B cell (primary cell): Measurements from ENCODE around the gene JPT2. TPM values are rescaled to one million over a fixed set of nuclear protein-coding genes. Genes with fewer than 3 reads are reported as not detected.

Experiments used
- ATAC-seq: fragments of 200-7000 bp; cut with Tn5 transposase; one replicate; pipeline ENCODE4 v1.10.0; 2021; ENCODE audit warnings: low read depth, mild to moderate bottlenecking, moderate number of reproducible peaks, moderate library complexity
- CTCF ChIA-PET: fragments of 350-600 bp; sonication (Branson Sonifier 250); formaldehyde crosslinking; loops from one replicate; lab custom pipeline; 2021; ENCODE audit warnings: antibody characterized with exemption, inconsistent platforms; lab: Charles Lee
- POLR2A ChIA-PET: fragments of 350-600 bp; sonication (Branson Sonifier 250); formaldehyde crosslinking; loops from one replicate; lab custom pipeline; 2021; ENCODE audit warnings: antibody characterized with exemption; lab: Charles Lee
- DNase-seq: peaks from one replicate; pipeline ENCODE4 v3.0.0; 2013
- H2AFZ ChIP-seq: 2 replicates; pipeline ENCODE4 v1.6.1; 2012; ENCODE audit warnings: mild to moderate bottlenecking, low read depth, low read length; ENCODE audit not compliant: insufficient read depth, poor library complexity, severe bottlenecking
- H3K27ac ChIP-seq, 2 donors: 1 replicate in 1 of 2; 2 replicates in 1 of 2; pipeline ENCODE4 v1.5.1; 2012 to 2013; ENCODE audit warnings: low read length in 2 of 2, mild to moderate bottlenecking in 2 of 2, moderate library complexity in 1 of 2
- H3K27me3 ChIP-seq, 4 experiments: fragments of 200-600 bp in 1 of 4; sonication (generic) in 1 of 4; replicated peaks in 1 of 4; 1 replicate in 2 of 4; 2 replicates in 2 of 4; pipeline versions ENCODE4 v1.6.1 to v1.7.0; 2013 to 2016; ENCODE audit warnings: low read length in 3 of 4, mild to moderate bottlenecking in 2 of 4, mixed read lengths in 1 of 4, moderate library complexity in 1 of 4; ENCODE audit not compliant: insufficient read depth in 4 of 4, control insufficient read depth in 3 of 4; ENCODE audit errors: control extremely low read depth in 1 of 4
- H3K36me3 ChIP-seq, 2 experiments: replicated peaks in 1 of 2; 1 replicate in 1 of 2; 2 replicates in 1 of 2; pipeline versions ENCODE4 v1.6.1 to v1.7.1; 2013; ENCODE audit warnings: low read length in 1 of 2; ENCODE audit not compliant: insufficient read depth in 2 of 2, control insufficient read depth in 1 of 2; ENCODE audit errors: control extremely low read depth in 1 of 2, extremely low read depth in 1 of 2
- H3K4me1 ChIP-seq, 2 donors: fragments of 200-600 bp in 1 of 2; sonication (generic) in 1 of 2; 1 replicate in 1 of 2; 2 replicates in 1 of 2; pipeline versions ENCODE4 v1.5.1 to v1.6.1; 2013 to 2017; ENCODE audit warnings: low read length in 2 of 2; ENCODE audit not compliant: control insufficient read depth in 2 of 2, insufficient read depth in 2 of 2
- H3K4me2 ChIP-seq: replicated peaks from 2 replicates; pipeline ENCODE3; 2012; ENCODE audit warnings: mild to moderate bottlenecking, low read depth, low read length; ENCODE audit not compliant: poor library complexity, severe bottlenecking
- H3K4me3 ChIP-seq, 5 experiments: fragments of 200-600 bp in 1 of 5; sonication (generic) in 1 of 5; 1 replicate in 3 of 5; 2 replicates in 2 of 5; pipeline versions ENCODE4 v1.5.1 to v1.7.0; 2011 to 2016; ENCODE audit warnings: low read length in 4 of 5, mild to moderate bottlenecking in 4 of 5, low read depth in 2 of 5, control low read depth in 1 of 5, moderate library complexity in 1 of 5; ENCODE audit not compliant: insufficient read depth in 1 of 5; ENCODE audit errors: control extremely low read depth in 1 of 5, extremely low read depth in 1 of 5
- H3K79me2 ChIP-seq: fragments of 200-600 bp; sonication (generic); one replicate; pipeline ENCODE4 v1.6.0; 2016; ENCODE audit warnings: low read length; ENCODE audit not compliant: control insufficient read depth, insufficient read depth
- H3K9ac ChIP-seq: fragments of 200-600 bp; sonication (generic); 2 replicates; pipeline ENCODE4 v1.6.1; 2017; ENCODE audit warnings: mild to moderate bottlenecking, low read length, moderate library complexity
- H3K9me3 ChIP-seq, 3 donors: one replicate each; pipeline versions ENCODE4 v1.6.1 to v1.7.1; 2013; ENCODE audit warnings: low read length in 2 of 3; ENCODE audit not compliant: control insufficient read depth in 2 of 3, insufficient read depth in 1 of 3; ENCODE audit errors: control extremely low read depth in 1 of 3
- H4K20me1 ChIP-seq: 2 replicates; pipeline ENCODE4 v1.6.0; 2012; ENCODE audit warnings: mild to moderate bottlenecking, low read length; ENCODE audit not compliant: insufficient read depth, control insufficient read depth, poor library complexity, severe bottlenecking
- H3K27ac Mint-ChIP-seq: one replicate; pipeline ENCODE4 v1.8.0; 2021; ENCODE audit warnings: mixed read lengths
- H3K27me3 Mint-ChIP-seq: one replicate; pipeline ENCODE4 v1.8.0; 2021; ENCODE audit warnings: mixed read lengths
- H3K4me1 Mint-ChIP-seq: one replicate; pipeline ENCODE4 v1.8.0; 2021; ENCODE audit warnings: mixed read lengths
- H3K4me3 Mint-ChIP-seq: one replicate; pipeline ENCODE4 v1.8.0; 2021; ENCODE audit warnings: mixed read lengths
- H3K9me3 Mint-ChIP-seq: one replicate; pipeline ENCODE4 v1.8.0; 2022; ENCODE audit warnings: mixed read lengths; ENCODE audit not compliant: insufficient read depth
- CTCF ChIP-seq: fragments of 200-600 bp; IDR thresholded peaks from one replicate; pipeline ENCODE4 v1.8.0; 2022; ENCODE audit warnings: antibody characterized with exemption, mild to moderate bottlenecking
- EZH2 ChIP-seq: IDR thresholded peaks from 2 replicates; pipeline ENCODE4 v1.6.1; 2012; ENCODE audit warnings: borderline replicate concordance, low read depth, mild to moderate bottlenecking, moderate library complexity, low read length; ENCODE audit not compliant: insufficient read depth, poor library complexity, severe bottlenecking
- WGBS: methylation state at CpG from one replicate; pipeline ENCODE4 v1.1.5; 2013; ENCODE audit warnings: missing lambda C conversion rate; ENCODE audit not compliant: insufficient coverage; 5-methylcytosine and 5-hydroxymethylcytosine counted together
- intact Hi-C: fragments of 100-400 bp; cut with micrococcal nuclease; formaldehyde crosslinking; loops from one replicate; pipeline ENCODE4 v1.10.0; 2022
- polyA plus RNA-seq: library from polyadenylated mRNA; depleted of rRNA; stranded (reverse); fragments of >200 nt; gene quantifications from 2 replicates; pipeline ENCODE4 v1.2.3, GENCODE V29; 2012
- total RNA-seq, 2 donors: library from RNA; stranded (reverse); fragments of 120-200 nt in 1 of 2; gene quantifications; 1 replicate in 1 of 2; 2 replicates in 1 of 2; pipeline versions ENCODE4 v1.2.3 to v1.2.4, GENCODE V29; 2013 to 2022

JPT2 gene
- total and polyA plus RNA-seq, 2 donors (not counting 1 experiment from before 2014, with no cell fraction given): 10.7 to 45.7 TPM

GRCh38 chr16:1688807-1689560, 10.9 kb downstream of the JPT2 start:
- H3K4me1 Mint-ChIP-seq: peaks cover 2% of the 10 kb centered on the region
- TF ChIP-seq EZH2: no peak
- no peak for TF ChIP-seq CTCF
- ChIA-PET CTCF (interaction anchor here (0.5 kb wide), 1 partner anchor 37 kb away, joined by 6 read pairs; no protein-coding TSS in a partner anchor), POLR2A (no interaction called here)
- H3K27ac Mint-ChIP-seq: no peak overlapping the region
- 98% methylated on average over 6 of the region's 10 CpGs for WGBS
- H3K36me3 ChIP-seq: peaks cover 2 to 73% of the 10 kb centered on the region in 2 experiments
- ATAC-seq (no peak), DNase-seq (no peak)
- H3K27me3 Mint-ChIP-seq: no peaks in the 10 kb centered on the region
- no peaks in the 10 kb centered on the region for H3K4me1 ChIP-seq
- no peak overlapping the region for H3K9ac ChIP-seq
- no peaks in the 10 kb centered on the region for H3K27me3 ChIP-seq
- H3K27ac ChIP-seq: no peak overlapping the region
- H3K4me3 Mint-ChIP-seq: no peak overlapping the region
- H4K20me1 ChIP-seq: peaks cover 65% of the 10 kb centered on the region
- no peak overlapping the region for H3K4me2 ChIP-seq
- H3K79me2 ChIP-seq: peaks cover 59% of the 10 kb centered on the region
- no peaks in the 10 kb centered on the region for H3K9me3 ChIP-seq
- intact Hi-C loops: no loop called here
- no peaks in the 10 kb centered on the region for H3K9me3 Mint-ChIP-seq
- no peak overlapping the region for H2AFZ ChIP-seq
- H3K4me3 ChIP-seq: no peak overlapping the region

GRCh38 chr16:1689853-1690252, 11.8 kb downstream of the JPT2 start:
- H3K4me3 ChIP-seq: no peak overlapping the region
- H3K4me1 Mint-ChIP-seq: peaks cover 2% of the 10 kb centered on the region
- H3K27me3 ChIP-seq: no peaks in the 10 kb centered on the region
- no peak overlapping the region for H3K4me2 ChIP-seq
- no peak overlapping the region for H3K4me3 Mint-ChIP-seq
- ChIA-PET POLR2A (no interaction called here), CTCF (no interaction called here)
- no peaks in the 10 kb centered on the region for H3K9me3 ChIP-seq
- no peaks in the 10 kb centered on the region for H3K4me1 ChIP-seq
- 95% methylated on average over 13 of the region's 13 CpGs for WGBS
- no peak overlapping the region for H3K9ac ChIP-seq
- H2AFZ ChIP-seq: no peak overlapping the region
- no peak overlapping the region for H3K27ac ChIP-seq
- H3K27me3 Mint-ChIP-seq: no peaks in the 10 kb centered on the region
- peaks cover 51% of the 10 kb centered on the region for H3K79me2 ChIP-seq
- H4K20me1 ChIP-seq: peaks cover 57% of the 10 kb centered on the region
- intact Hi-C loops: no loop called here
- TF ChIP-seq CTCF (no peak), EZH2 (no peak)
- H3K27ac Mint-ChIP-seq: no peak overlapping the region
- no peaks in the 10 kb centered on the region for H3K9me3 Mint-ChIP-seq
- ATAC-seq (no peak), DNase-seq (no peak)
- H3K36me3 ChIP-seq: peaks cover 2 to 75% of the 10 kb centered on the region in 2 experiments
